ENCODE measurements around the gene APOD. TPM values are rescaled to one million over a fixed set of nuclear protein-coding genes. Genes with fewer than 3 reads are reported as not detected.

The APOD gene
- total RNA-seq, 6 experiments from 2014 or later, result 0.29 to 5.6 (median 0.41) TPM

DNA sequence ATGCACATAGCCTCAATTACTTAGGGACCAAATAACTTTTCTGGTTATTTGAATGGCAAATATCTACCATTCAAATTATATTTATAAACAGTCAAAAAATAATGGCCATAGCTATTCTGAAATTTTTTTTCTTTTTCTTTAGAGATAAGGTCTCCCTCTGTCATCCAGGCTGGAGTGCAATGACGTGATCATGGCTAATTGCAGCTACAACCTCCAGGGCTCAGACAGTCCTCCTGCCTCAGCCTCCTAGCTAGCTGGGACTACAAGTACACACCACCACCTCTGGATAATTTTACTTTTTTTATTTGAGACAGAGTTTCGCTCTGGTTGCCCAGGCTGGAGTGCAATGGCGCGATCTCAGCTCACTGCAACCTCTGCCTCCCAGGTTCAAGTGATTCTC, 57.2 kb downstream of the APOD start:
- H3K4me3 ChIP-seq, result no peak overlapping the region
- peaks cover 0 to 11% (median 6%) of the 10 kb centered on the region in 4 donors for H3K36me3 ChIP-seq
- no peak overlapping the region for H3K27ac ChIP-seq
- no peak for TF ChIP-seq POLR2A (IDR thresholded peaks at IDR 0.05)
- TF ChIP-seq, protein P1, sequence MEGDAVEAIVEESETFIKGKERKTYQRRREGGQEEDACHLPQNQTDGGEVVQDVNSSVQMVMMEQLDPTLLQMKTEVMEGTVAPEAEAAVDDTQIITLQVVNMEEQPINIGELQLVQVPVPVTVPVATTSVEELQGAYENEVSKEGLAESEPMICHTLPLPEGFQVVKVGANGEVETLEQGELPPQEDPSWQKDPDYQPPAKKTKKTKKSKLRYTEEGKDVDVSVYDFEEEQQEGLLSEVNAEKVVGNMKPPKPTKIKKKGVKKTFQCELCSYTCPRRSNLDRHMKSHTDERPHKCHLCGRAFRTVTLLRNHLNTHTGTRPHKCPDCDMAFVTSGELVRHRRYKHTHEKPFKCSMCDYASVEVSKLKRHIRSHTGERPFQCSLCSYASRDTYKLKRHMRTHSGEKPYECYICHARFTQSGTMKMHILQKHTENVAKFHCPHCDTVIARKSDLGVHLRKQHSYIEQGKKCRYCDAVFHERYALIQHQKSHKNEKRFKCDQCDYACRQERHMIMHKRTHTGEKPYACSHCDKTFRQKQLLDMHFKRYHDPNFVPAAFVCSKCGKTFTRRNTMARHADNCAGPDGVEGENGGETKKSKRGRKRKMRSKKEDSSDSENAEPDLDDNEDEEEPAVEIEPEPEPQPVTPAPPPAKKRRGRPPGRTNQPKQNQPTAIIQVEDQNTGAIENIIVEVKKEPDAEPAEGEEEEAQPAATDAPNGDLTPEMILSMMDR (IDR thresholded peaks at IDR 0.05), result no peak
- intact Hi-C loops (cut with DNase I), result no loop called here
- no peaks in the 10 kb centered on the region for H3K9me3 ChIP-seq
- H3K4me1 ChIP-seq, result no peaks in the 10 kb centered on the region
- H3K27me3 ChIP-seq, result no peaks in the 10 kb centered on the region
- ATAC-seq, result no peak
- no peak for DNase-seq
- WGBS (ENCODE audit: insufficient coverage, low coverage, low lambda C conversion rate, missing lambda C conversion rate), result 94% methylated on average over 2 of the region's 4 CpGs

DNA sequence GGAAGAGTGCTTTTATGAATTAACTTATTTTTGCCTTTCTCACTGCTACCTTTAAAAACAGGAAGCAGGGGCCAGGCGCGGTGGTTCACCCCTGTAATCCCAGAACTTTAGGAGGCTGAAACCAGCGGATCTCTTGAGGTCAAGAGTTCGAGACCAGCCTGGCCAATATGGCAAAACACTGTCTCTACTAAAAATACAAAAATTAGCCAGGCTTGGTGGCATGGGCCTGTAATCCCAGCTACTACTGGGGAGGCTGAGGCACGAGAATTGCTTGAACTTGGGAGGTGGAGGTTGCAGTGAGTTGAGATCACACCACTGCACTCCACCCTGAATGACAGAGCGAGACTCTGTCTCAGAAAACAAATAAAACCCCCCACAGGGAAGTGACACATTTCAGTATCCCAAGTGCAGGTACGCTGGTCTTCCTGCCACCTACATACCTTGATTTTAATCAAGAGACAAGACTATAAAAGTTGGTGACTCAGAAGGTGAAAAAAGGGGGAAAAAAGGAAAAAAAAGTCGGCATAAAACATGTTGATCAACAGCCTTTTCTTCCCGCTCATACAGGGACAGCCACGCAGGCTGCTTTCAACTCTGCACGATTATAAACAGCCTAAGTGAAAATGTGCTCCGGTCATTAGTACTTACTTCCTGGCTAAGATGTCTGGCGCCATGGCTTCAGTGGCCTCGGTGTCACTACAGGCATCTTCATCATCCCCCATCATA, 59.4 kb downstream of the APOD start:
- DNase-seq (no peak), ATAC-seq (peak in 2 of 4 donors; percentile 16 to 34)
- Histone ChIP-seq H3K36me3 (peaks cover 0 to 11% (median 6%) of the 10 kb centered on the region in 4 donors), H3K4me3 (no peak overlapping the region), H3K9me3 (no peaks in the 10 kb centered on the region), H3K27me3 (no peaks in the 10 kb centered on the region), H3K4me1 (no peaks in the 10 kb centered on the region), H3K27ac (no peak overlapping the region)
- TF ChIP-seq POLR2A (IDR thresholded peaks at IDR 0.05), result no peak
- TF ChIP-seq, protein P1 (IDR thresholded peaks at IDR 0.05), result no peak
- WGBS (ENCODE audit: insufficient coverage, low coverage, low lambda C conversion rate, missing lambda C conversion rate), result 73% methylated on average over 12 of the region's 14 CpGs
- intact Hi-C loops (cut with DNase I), result loop anchor here in 1 of 2 donors (5.0 kb wide), 1 partner anchor 252 kb away; the partner anchor contains the start of gene XXYLT1

DNA sequence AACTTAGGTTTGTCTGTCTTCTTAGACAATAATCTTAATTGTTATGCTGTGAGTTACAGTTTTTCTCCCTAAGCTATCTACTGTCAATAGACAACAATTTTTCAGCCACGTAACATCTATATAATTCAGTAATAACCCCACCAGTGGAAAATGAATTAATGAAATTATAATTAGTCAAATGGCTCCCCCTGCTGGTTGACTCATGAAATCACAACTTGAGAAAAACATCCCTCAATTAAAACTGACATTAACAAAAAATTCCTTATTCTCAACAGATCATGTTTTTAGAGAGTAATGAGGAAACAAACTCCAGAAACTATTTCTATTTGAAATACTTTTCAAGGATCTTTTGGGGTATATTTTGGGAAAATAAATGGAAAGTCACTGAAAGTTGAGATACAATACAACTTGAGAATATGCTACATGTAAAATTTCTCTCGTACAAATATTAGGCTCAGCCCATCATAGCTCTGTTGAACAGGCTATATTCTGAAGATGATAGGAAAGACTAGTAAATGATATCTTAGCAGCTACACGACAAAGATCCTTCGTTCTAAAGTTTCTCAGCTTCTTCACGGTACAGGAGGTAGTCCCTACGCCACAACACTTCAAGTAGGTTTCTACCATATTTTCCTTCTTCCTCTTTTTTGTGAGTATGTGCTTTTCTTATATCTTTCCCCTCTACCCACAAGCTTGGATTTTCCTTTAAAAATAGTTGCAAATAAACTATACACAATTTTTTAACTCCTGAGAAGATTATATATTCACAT, 61.3 kb downstream of the APOD start:
- H3K27me3 ChIP-seq, result no peaks in the 10 kb centered on the region
- WGBS (ENCODE audit: insufficient coverage, low coverage, low lambda C conversion rate, missing lambda C conversion rate), result 58% methylated on average over 6 of the region's 6 CpGs
- peaks cover 0 to 15% (median 7%) of the 10 kb centered on the region in 4 donors for H3K36me3 ChIP-seq
- intact Hi-C loops (cut with DNase I), result loop anchor here in 1 of 2 donors (5.0 kb wide), 1 partner anchor 250 kb away; the partner anchor contains the start of gene XXYLT1
- no peak for TF ChIP-seq POLR2A (IDR thresholded peaks at IDR 0.05)
- TF ChIP-seq, protein P1 (IDR thresholded peaks at IDR 0.05), result peak; percentile 68 to 86 (median 75)
- H3K9me3 ChIP-seq, result no peaks in the 10 kb centered on the region
- H3K4me3 ChIP-seq, result no peak overlapping the region
- no peak for DNase-seq
- no peak overlapping the region for H3K27ac ChIP-seq
- no peaks in the 10 kb centered on the region for H3K4me1 ChIP-seq
- peak in 3 of 4 donors; percentile 42 to 58 (median 43) for ATAC-seq

Small RNA genes within 50 kb of the gene (small RNA-seq; reads per million reads assigned to genes)
- gene RN7SL73P (0 reads per million in 2 experiments), gene RNU6ATAC24P (0 reads per million in 2 experiments)

Other genes with a start within 250 kb of the APOD start
- gene ACAP2, start 140.9 kb downstream of the APOD start, total RNA-seq, result 10 to 100 TPM; 15.1 to 21.7 (median 18.5) TPM
- gene PPP1R2, start 40.6 kb downstream of the APOD start, total RNA-seq, result 10 to 100 TPM; 10.3 to 25.4 (median 14.9) TPM
- gene MUC20, start 137.0 kb upstream of the APOD start, total RNA-seq, result 10 to 100 TPM in 4 of 6 experiments, 1 to 10 TPM in 2; 1.9 to 40.7 (median 22.6) TPM
- under 1 TPM in 2 of 6 experiments, not detected in 4; 0.07 to 0.20 TPM for gene MUC4, start 228.0 kb upstream of the APOD start, total RNA-seq